ENCODE measurements around the gene SLFN12L.

Gene SLFN12L

GRCh38 chr17:35537601-35538141 is at the start of gene SLFN12L:
Gene SLFN12L, minus strand, starts transcription at chr17:35537678. Its CDS starts 15,314 bp downstream, at chr17:35522364.
- Histone ChIP-seq H3K27ac (ENCODE audit: low read depth, low read length) (no peak within 1 kb of the TSS), H3K4me1 (ENCODE audit: control insufficient read depth in 1 of 2, insufficient read depth in 2 of 2, low read length in 2 of 2) (peaks cover 0 to 13% of the 10 kb centered on the region in 2 donors), H3K9me3 (ENCODE audit: control insufficient read depth in 1 of 2, low read length in 2 of 2) (no peaks in the 10 kb centered on the region), H3K27me3 (ENCODE audit: control insufficient read depth in 1 of 2, insufficient read depth in 2 of 2, low read length in 2 of 2) (no peaks in the 10 kb centered on the region), H3K4me3 (ENCODE audit: low read depth in 1 of 2, low read length in 2 of 2) (peak within 1 kb of the TSS; percentile 27 to 40), H3K9ac (ENCODE audit: low read depth in 1 of 2, low read length in 2 of 2) (peak within 1 kb of the TSS; percentile 28 to 51), H3K36me3 (ENCODE audit: control insufficient read depth in 1 of 2, insufficient read depth in 2 of 2, low read length in 2 of 2) (no peaks in the 10 kb centered on the region)

- H3K9ac ChIP-seq (ENCODE audit: low read depth in 1 of 2, low read length in 2 of 2) = peak overlapping the region; percentile 92 to 100
- H3K36me3 ChIP-seq (ENCODE audit: control insufficient read depth in 1 of 2, insufficient read depth in 2 of 2, low read length in 2 of 2) = no peaks in the 10 kb centered on the region
- peak overlapping the region; percentile 92 to 100 for H3K4me3 ChIP-seq (ENCODE audit: low read depth in 1 of 2, low read length in 2 of 2)
- H3K27ac ChIP-seq (ENCODE audit: low read depth, low read length) = peak overlapping the region; percentile 74
- H3K27me3 ChIP-seq (ENCODE audit: control insufficient read depth in 1 of 2, insufficient read depth in 2 of 2, low read length in 2 of 2) = no peaks in the 10 kb centered on the region
- peaks cover 12 to 16% of the 10 kb centered on the region in 2 donors for H3K4me1 ChIP-seq (ENCODE audit: control insufficient read depth in 1 of 2, insufficient read depth in 2 of 2, low read length in 2 of 2)
- H3K9me3 ChIP-seq (ENCODE audit: control insufficient read depth in 1 of 2, low read length in 2 of 2) = no peaks in the 10 kb centered on the region
Observed at GRCh38 chr17:35586569-35587073, 49.1 kb upstream of the SLFN12L start.

DNA sequence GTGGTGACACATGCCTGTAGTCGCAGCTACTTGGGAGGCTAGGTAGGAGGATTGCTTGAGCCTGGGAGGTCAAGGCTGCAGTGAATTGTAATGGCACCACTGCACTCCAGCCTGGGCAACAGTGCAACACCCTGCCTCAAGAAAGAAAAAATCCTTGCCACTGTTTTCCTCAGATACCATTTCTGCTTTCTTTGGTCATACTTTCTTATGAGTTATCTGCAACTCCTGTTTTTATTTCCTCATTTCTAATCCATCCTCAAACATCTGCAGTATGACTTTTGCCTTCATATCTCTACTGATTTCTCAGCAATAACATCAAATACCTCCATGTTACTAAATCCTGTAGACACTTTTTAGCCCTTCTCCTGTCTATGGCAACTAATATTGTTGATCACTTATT is 46.6 kb upstream of the SLFN12L start:
- Histone ChIP-seq H3K9me3 (ENCODE audit: control insufficient read depth in 1 of 2, low read length in 2 of 2) (no peaks in the 10 kb centered on the region), H3K27me3 (ENCODE audit: control insufficient read depth in 1 of 2, insufficient read depth in 2 of 2, low read length in 2 of 2) (no peaks in the 10 kb centered on the region), H3K9ac (ENCODE audit: low read depth in 1 of 2, low read length in 2 of 2) (no peak overlapping the region), H3K4me3 (ENCODE audit: low read depth in 1 of 2, low read length in 2 of 2) (no peak overlapping the region), H3K27ac (ENCODE audit: low read depth, low read length) (no peak overlapping the region), H3K36me3 (ENCODE audit: control insufficient read depth in 1 of 2, insufficient read depth in 2 of 2, low read length in 2 of 2) (no peaks in the 10 kb centered on the region), H3K4me1 (ENCODE audit: control insufficient read depth in 1 of 2, insufficient read depth in 2 of 2, low read length in 2 of 2) (peaks cover 12 to 14% of the 10 kb centered on the region in 2 donors)

GRCh38 chr17:35578929-35579432 is 41.5 kb upstream of the SLFN12L start:
- Histone ChIP-seq H3K36me3 (ENCODE audit: control insufficient read depth in 1 of 2, insufficient read depth in 2 of 2, low read length in 2 of 2) (peaks cover 0 to 12% of the 10 kb centered on the region in 2 donors), H3K4me3 (ENCODE audit: low read depth in 1 of 2, low read length in 2 of 2) (peak overlapping the region; percentile 90 to 96), H3K4me1 (ENCODE audit: control insufficient read depth in 1 of 2, insufficient read depth in 2 of 2, low read length in 2 of 2) (peaks cover 19 to 20% of the 10 kb centered on the region in 2 donors), H3K9me3 (ENCODE audit: control insufficient read depth in 1 of 2, low read length in 2 of 2) (no peaks in the 10 kb centered on the region), H3K27ac (ENCODE audit: low read depth, low read length) (peak overlapping the region; percentile 75), H3K9ac (ENCODE audit: low read depth in 1 of 2, low read length in 2 of 2) (peak overlapping the region; percentile 94 to 95), H3K27me3 (ENCODE audit: control insufficient read depth in 1 of 2, insufficient read depth in 2 of 2, low read length in 2 of 2) (no peaks in the 10 kb centered on the region)

DNA sequence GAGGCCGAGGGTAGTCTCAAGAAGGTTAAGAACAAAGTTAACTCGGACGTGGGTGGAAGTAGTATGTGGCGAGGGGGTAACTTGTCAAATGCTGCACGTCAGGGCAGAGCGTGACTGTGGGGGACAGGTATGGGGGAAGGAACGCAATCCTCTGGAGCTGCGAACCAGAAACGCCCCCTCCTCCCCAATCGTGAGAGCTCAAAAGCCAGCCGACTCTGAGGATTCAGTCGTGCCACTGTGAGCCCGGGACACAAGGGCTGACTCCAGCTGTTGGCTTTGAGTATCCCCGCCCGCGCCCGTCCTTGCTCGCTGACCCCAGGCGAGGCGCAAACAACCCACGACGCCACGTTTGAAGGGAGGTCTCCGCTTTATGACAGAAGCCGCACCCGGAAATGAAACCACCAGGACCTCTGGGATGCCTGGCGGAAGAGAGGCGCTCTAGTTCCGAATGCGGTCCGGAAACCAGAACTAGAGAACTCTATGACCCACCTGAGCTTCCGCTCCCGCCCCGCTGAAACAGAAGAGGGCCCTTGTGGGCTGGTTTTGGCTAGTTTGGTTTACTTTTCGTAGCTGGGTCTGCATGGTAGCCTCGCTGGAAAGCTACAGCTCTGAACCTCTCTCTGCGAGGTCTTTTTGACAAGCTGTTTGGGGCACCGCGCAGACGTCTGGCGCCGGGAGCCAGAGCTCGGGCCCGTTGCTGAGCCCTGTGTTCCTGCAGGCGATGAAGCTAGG is 40.9 kb upstream of the SLFN12L start, which contains the start of gene PEX12:
Gene PEX12 (minus strand): TSS at position 375 of the 732 bp plus-strand sequence. CDS start 550 bp downstream, outside the sequence.
- H3K27ac ChIP-seq (ENCODE audit: low read depth, low read length) = peak within 1 kb of the TSS; percentile 81
- H3K4me1 ChIP-seq (ENCODE audit: control insufficient read depth in 1 of 2, insufficient read depth in 2 of 2, low read length in 2 of 2) = peaks cover 19 to 20% of the 10 kb centered on the region in 2 donors
- peak within 1 kb of the TSS; percentile 94 to 95 for H3K9ac ChIP-seq (ENCODE audit: low read depth in 1 of 2, low read length in 2 of 2)
- H3K9me3 ChIP-seq (ENCODE audit: control insufficient read depth in 1 of 2, low read length in 2 of 2) = no peaks in the 10 kb centered on the region
- peaks cover 0 to 12% of the 10 kb centered on the region in 2 donors for H3K36me3 ChIP-seq (ENCODE audit: control insufficient read depth in 1 of 2, insufficient read depth in 2 of 2, low read length in 2 of 2)
- H3K4me3 ChIP-seq (ENCODE audit: low read depth in 1 of 2, low read length in 2 of 2) = peak within 1 kb of the TSS; percentile 90 to 96
- no peaks in the 10 kb centered on the region for H3K27me3 ChIP-seq (ENCODE audit: control insufficient read depth in 1 of 2, insufficient read depth in 2 of 2, low read length in 2 of 2)

- H3K4me1 ChIP-seq (ENCODE audit: control insufficient read depth in 1 of 2, insufficient read depth in 2 of 2, low read length in 2 of 2) = peaks cover 19 to 20% of the 10 kb centered on the region in 2 donors
- H3K9me3 ChIP-seq (ENCODE audit: control insufficient read depth in 1 of 2, low read length in 2 of 2) = no peaks in the 10 kb centered on the region
- peak overlapping the region; percentile 94 to 95 for H3K9ac ChIP-seq (ENCODE audit: low read depth in 1 of 2, low read length in 2 of 2)
- H3K4me3 ChIP-seq (ENCODE audit: low read depth in 1 of 2, low read length in 2 of 2) = peak overlapping the region; percentile 90 to 96
- peak overlapping the region; percentile 81 for H3K27ac ChIP-seq (ENCODE audit: low read depth, low read length)
- no peaks in the 10 kb centered on the region for H3K27me3 ChIP-seq (ENCODE audit: control insufficient read depth in 1 of 2, insufficient read depth in 2 of 2, low read length in 2 of 2)
- peaks cover 0 to 12% of the 10 kb centered on the region in 2 donors for H3K36me3 ChIP-seq (ENCODE audit: control insufficient read depth in 1 of 2, insufficient read depth in 2 of 2, low read length in 2 of 2)
Observed at GRCh38 chr17:35577830-35578196, 40.3 kb upstream of the SLFN12L start.

DNA sequence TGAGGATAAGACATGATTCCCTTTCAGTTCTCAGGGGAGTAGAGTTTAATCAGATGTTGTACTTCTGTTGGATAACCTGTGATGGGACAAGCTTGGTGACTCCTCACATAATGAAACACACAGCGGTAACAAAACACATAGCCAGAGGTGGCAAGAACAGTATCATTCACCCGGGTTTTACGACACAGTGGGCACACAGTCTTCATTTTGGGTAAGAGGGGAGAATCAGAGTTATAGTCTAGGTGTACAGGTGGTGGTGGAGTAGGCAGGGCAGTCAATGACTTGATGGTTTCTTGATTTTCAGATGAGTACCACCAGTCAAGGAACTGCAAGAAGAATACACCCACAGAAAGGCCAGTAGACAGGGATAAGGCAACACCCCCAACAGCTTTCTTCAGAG is 38.3 kb upstream of the SLFN12L start:
- no peak overlapping the region for H3K9ac ChIP-seq (ENCODE audit: low read depth in 1 of 2, low read length in 2 of 2)
- H3K9me3 ChIP-seq (ENCODE audit: control insufficient read depth in 1 of 2, low read length in 2 of 2) = no peaks in the 10 kb centered on the region
- no peaks in the 10 kb centered on the region for H3K27me3 ChIP-seq (ENCODE audit: control insufficient read depth in 1 of 2, insufficient read depth in 2 of 2, low read length in 2 of 2)
- H3K4me3 ChIP-seq (ENCODE audit: low read depth in 1 of 2, low read length in 2 of 2) = no peak overlapping the region
- no peak overlapping the region for H3K27ac ChIP-seq (ENCODE audit: low read depth, low read length)
- H3K4me1 ChIP-seq (ENCODE audit: control insufficient read depth in 1 of 2, insufficient read depth in 2 of 2, low read length in 2 of 2) = peaks cover 19 to 20% of the 10 kb centered on the region in 2 donors
- H3K36me3 ChIP-seq (ENCODE audit: control insufficient read depth in 1 of 2, insufficient read depth in 2 of 2, low read length in 2 of 2) = peaks cover 0 to 16% of the 10 kb centered on the region in 2 donors

DNA sequence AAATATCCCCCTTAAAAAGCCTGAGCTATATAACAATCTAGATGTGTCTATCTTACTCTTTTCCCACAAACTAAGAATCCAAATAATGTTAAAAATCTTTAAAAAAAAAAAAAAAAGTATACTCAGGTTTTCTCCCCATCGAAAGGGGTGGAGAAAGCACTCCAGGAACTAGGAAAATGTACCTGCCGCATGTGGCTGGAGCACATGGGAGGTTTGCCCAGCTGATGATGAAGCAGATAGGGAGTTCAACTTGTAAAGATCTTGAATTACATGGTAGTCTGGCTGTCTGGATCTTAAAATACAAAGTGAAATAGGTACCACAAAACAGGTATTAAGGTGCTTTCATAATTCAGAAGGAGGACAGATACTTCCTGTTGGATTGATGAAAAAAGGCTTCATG is 31.9 kb upstream of the SLFN12L start:
- H3K36me3 ChIP-seq (ENCODE audit: control insufficient read depth in 1 of 2, insufficient read depth in 2 of 2, low read length in 2 of 2) = peaks cover 0 to 4% of the 10 kb centered on the region in 2 donors
- no peaks in the 10 kb centered on the region for H3K27me3 ChIP-seq (ENCODE audit: control insufficient read depth in 1 of 2, insufficient read depth in 2 of 2, low read length in 2 of 2)
- H3K9me3 ChIP-seq (ENCODE audit: control insufficient read depth in 1 of 2, low read length in 2 of 2) = no peaks in the 10 kb centered on the region
- no peak overlapping the region for H3K27ac ChIP-seq (ENCODE audit: low read depth, low read length)
- peaks cover 4 to 23% of the 10 kb centered on the region in 2 donors for H3K4me1 ChIP-seq (ENCODE audit: control insufficient read depth in 1 of 2, insufficient read depth in 2 of 2, low read length in 2 of 2)
- H3K9ac ChIP-seq (ENCODE audit: low read depth in 1 of 2, low read length in 2 of 2) = no peak overlapping the region
- peak overlapping the region; percentile 93 to 95 for H3K4me3 ChIP-seq (ENCODE audit: low read depth in 1 of 2, low read length in 2 of 2)

- Histone ChIP-seq H3K4me3 (ENCODE audit: low read depth in 1 of 2, low read length in 2 of 2) (peak overlapping the region; percentile 93 to 95), H3K4me1 (ENCODE audit: control insufficient read depth in 1 of 2, insufficient read depth in 2 of 2, low read length in 2 of 2) (peaks cover 4 to 23% of the 10 kb centered on the region in 2 donors), H3K27ac (ENCODE audit: low read depth, low read length) (peak overlapping the region; percentile 55), H3K36me3 (ENCODE audit: control insufficient read depth in 1 of 2, insufficient read depth in 2 of 2, low read length in 2 of 2) (peaks cover 0 to 4% of the 10 kb centered on the region in 2 donors), H3K9me3 (ENCODE audit: control insufficient read depth in 1 of 2, low read length in 2 of 2) (no peaks in the 10 kb centered on the region), H3K27me3 (ENCODE audit: control insufficient read depth in 1 of 2, insufficient read depth in 2 of 2, low read length in 2 of 2) (no peaks in the 10 kb centered on the region), H3K9ac (ENCODE audit: low read depth in 1 of 2, low read length in 2 of 2) (peak overlapping the region; percentile 79 to 82)
Observed at GRCh38 chr17:35568561-35568960, 31.1 kb upstream of the SLFN12L start.

GRCh38 chr17:35566968-35567367 is 29.5 kb upstream of the SLFN12L start:
- no peaks in the 10 kb centered on the region for H3K27me3 ChIP-seq (ENCODE audit: control insufficient read depth in 1 of 2, insufficient read depth in 2 of 2, low read length in 2 of 2)
- H3K36me3 ChIP-seq (ENCODE audit: control insufficient read depth in 1 of 2, insufficient read depth in 2 of 2, low read length in 2 of 2) = no peaks in the 10 kb centered on the region
- peak overlapping the region in 1 of 2 donors; percentile 95 for H3K4me3 ChIP-seq (ENCODE audit: low read depth in 1 of 2, low read length in 2 of 2)
- no peaks in the 10 kb centered on the region for H3K9me3 ChIP-seq (ENCODE audit: control insufficient read depth in 1 of 2, low read length in 2 of 2)
- peaks cover 4 to 23% of the 10 kb centered on the region in 2 donors for H3K4me1 ChIP-seq (ENCODE audit: control insufficient read depth in 1 of 2, insufficient read depth in 2 of 2, low read length in 2 of 2)
- no peak overlapping the region for H3K9ac ChIP-seq (ENCODE audit: low read depth in 1 of 2, low read length in 2 of 2)
- H3K27ac ChIP-seq (ENCODE audit: low read depth, low read length) = no peak overlapping the region
